K562 (cell line): ENCODE data around the gene DHDH. TPM values are rescaled to one million over a fixed set of nuclear protein-coding genes. Genes with fewer than 3 reads are reported as not detected.

Experiments used
- ETV6 ChIP-seq, 3 experiments: fragments of 150-350 bp in 1 of 3; sonication (generic) in 1 of 3; formaldehyde crosslinking in 1 of 3; IDR thresholded peaks; 2 replicates each; pipeline versions ENCODE4 v1.6.1 to v1.8.0; 2014 to 2022; ENCODE audit warnings: borderline replicate concordance in 2 of 3, low read depth in 2 of 3, antibody characterized with exemption in 1 of 3, low read length in 1 of 3, mild to moderate bottlenecking in 1 of 3, missing genetic modification reagents in 1 of 3
- FIP1L1 ChIP-seq: fragments of 200-400 bp; formaldehyde crosslinking; IDR thresholded peaks from 2 replicates; pipeline ENCODE4 v1.6.1; 2018; ENCODE audit warnings: mild to moderate bottlenecking, low read depth, low read length; ENCODE audit not compliant: poor library complexity, severe bottlenecking
- FOXA3 ChIP-seq, 2 experiments: fragments of 450-650 bp in 1 of 2; sonication (generic) in 1 of 2; formaldehyde crosslinking; IDR thresholded peaks in 1 of 2; conservative IDR thresholded peaks in 1 of 2; 2 replicates each; pipeline versions ENCODE4 v1.4.0 to v1.8.0; 2020 to 2022; ENCODE audit warnings: mild to moderate bottlenecking in 2 of 2, missing genetic modification reagents in 1 of 2
- GABPA ChIP-seq: fragments of 200-800 bp; sonication (Bioruptor generic); conservative IDR thresholded peaks from 2 replicates; pipeline ENCODE4 v1.6.1; 2016; ENCODE audit warnings: low read depth, missing genetic modification characterization, missing compliant biosample characterization
- MXI1 ChIP-seq: IDR thresholded peaks from 2 replicates; pipeline ENCODE4 v1.6.1; 2011; ENCODE audit warnings: low read depth, mild to moderate bottlenecking, improper control_type of control experiment, low read length
- NCOA6 ChIP-seq: fragments of 450-650 bp; IDR thresholded peaks from 2 replicates; pipeline ENCODE4 v1.6.1; 2017; ENCODE audit warnings: mild to moderate bottlenecking
- POLR2AphosphoS5 ChIP-seq: IDR thresholded peaks from 2 replicates; pipeline ENCODE4 v1.6.1; 2011; ENCODE audit warnings: mild to moderate bottlenecking, low read depth, low read length, moderate library complexity; ENCODE audit not compliant: control insufficient read depth, insufficient read depth
- POLR2G ChIP-seq: fragments of 200-400 bp; formaldehyde crosslinking; IDR thresholded peaks from 2 replicates; pipeline ENCODE4 v1.6.1; 2017; ENCODE audit warnings: low read depth, mild to moderate bottlenecking, antibody characterized with exemption, low read length, moderate library complexity
- PTBP1 ChIP-seq: fragments of 200-400 bp; formaldehyde crosslinking; IDR thresholded peaks from 2 replicates; pipeline ENCODE4 v1.6.1; 2017; ENCODE audit warnings: low read depth, low read length
- SNIP1 ChIP-seq: fragments of 450-650 bp; IDR thresholded peaks from 2 replicates; pipeline ENCODE4 v1.7.1; 2017; ENCODE audit warnings: low read depth, mild to moderate bottlenecking
- U2AF2 ChIP-seq: fragments of 200-400 bp; formaldehyde crosslinking; optimal IDR thresholded peaks from 2 replicates; pipeline ENCODE3; 2017; ENCODE audit warnings: low read depth, mild to moderate bottlenecking, low read length
- ZNF24 ChIP-seq: fragments of 450-650 bp; IDR thresholded peaks from 2 replicates; pipeline ENCODE4 v1.6.1; 2016
- ZNF407 ChIP-seq: fragments of 450-650 bp; IDR thresholded peaks from 2 replicates; pipeline ENCODE4 v1.6.1; 2016; ENCODE audit warnings: low read depth
- ZNF408 ChIP-seq: fragments of 250-450 bp; sonication (Bioruptor Pico); IDR thresholded peaks from 2 replicates; pipeline ENCODE4 v1.4.0; 2020; ENCODE audit warnings: low read depth, mild to moderate bottlenecking, moderate library complexity
- polyA plus RNA-seq, 8 experiments: library from polyadenylated mRNA; depleted of rRNA in 4 of 8; stranded (reverse) in 5 of 8; unstranded in 3 of 8; fragments of >200 nt; fragmentation: Nextera tagmentation in 2 of 8; fragmentation: Illumina TruSeq in 1 of 8; extraction: Ambion mirVana in 2 of 8; extraction: Trizol in 1 of 8; gene quantifications; 2 replicates each; pipeline versions ENCODE4 v1.2.1 to v1.2.3, GENCODE V29; 2011 to 2014; ENCODE audit warnings: inconsistent platforms in 1 of 8, missing spikeins in 1 of 8
- total RNA-seq, 7 experiments: library from RNA; depleted of rRNA in 6 of 7; stranded (reverse); fragments of >200 nt in 6 of 7; fragmentation: Illumina TruSeq in 2 of 7; extraction: Trizol in 2 of 7; gene quantifications; 2 replicates each; pipeline versions ENCODE4 v1.2.1 to v1.2.3, GENCODE V29; 2011 to 2021; ENCODE audit warnings: low replicate concordance in 1 of 7
- TF ChIP-seq, protein P1 (sequence below): sonication (generic); formaldehyde crosslinking; IDR thresholded peaks from 2 replicates; pipeline ENCODE4 v1.8.0; 2022; ENCODE audit warnings: missing genetic modification reagents, mild to moderate bottlenecking, borderline replicate concordance
- TF ChIP-seq, protein P2 (sequence below): fragments of 250-450 bp; sonication (Bioruptor Pico); IDR thresholded peaks from 2 replicates; pipeline ENCODE4 v1.8.0; 2021; ENCODE audit warnings: borderline replicate concordance, mild to moderate bottlenecking, moderate library complexity; ENCODE audit not compliant: poor library complexity, severe bottlenecking

DHDH gene
- total and polyA plus RNA-seq, 9 of the 15 experiments (the other 6 are each of a cell fraction or from before 2014, with no cell fraction given): 0.37 to 1.9 (median 0.87) TPM

DNA sequence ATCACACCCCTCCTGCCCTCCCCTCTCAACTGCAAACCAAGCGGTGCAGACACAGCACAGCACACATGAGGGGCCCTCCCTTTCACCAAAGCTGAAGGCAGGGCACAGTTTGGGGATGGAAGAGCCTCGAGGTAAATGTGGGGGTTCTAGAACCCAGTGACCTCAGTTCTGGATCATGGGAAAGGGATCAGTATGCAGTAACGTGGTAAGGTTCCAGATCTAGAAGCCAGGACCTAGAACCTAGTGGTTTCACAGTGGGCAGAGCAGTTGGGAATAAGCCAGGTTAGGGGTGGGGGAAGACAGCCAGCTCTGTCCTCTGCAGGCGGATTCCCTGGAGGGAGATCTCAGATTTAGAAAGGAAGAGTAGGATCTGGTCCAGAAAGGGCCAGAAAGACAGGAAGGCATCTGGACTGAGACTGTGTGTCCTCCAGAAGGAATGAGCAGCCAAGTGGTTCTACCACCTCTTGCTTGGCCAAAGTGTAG is 34.7 kb downstream of the DHDH start (continued):
- TF ChIP-seq, protein P1, sequence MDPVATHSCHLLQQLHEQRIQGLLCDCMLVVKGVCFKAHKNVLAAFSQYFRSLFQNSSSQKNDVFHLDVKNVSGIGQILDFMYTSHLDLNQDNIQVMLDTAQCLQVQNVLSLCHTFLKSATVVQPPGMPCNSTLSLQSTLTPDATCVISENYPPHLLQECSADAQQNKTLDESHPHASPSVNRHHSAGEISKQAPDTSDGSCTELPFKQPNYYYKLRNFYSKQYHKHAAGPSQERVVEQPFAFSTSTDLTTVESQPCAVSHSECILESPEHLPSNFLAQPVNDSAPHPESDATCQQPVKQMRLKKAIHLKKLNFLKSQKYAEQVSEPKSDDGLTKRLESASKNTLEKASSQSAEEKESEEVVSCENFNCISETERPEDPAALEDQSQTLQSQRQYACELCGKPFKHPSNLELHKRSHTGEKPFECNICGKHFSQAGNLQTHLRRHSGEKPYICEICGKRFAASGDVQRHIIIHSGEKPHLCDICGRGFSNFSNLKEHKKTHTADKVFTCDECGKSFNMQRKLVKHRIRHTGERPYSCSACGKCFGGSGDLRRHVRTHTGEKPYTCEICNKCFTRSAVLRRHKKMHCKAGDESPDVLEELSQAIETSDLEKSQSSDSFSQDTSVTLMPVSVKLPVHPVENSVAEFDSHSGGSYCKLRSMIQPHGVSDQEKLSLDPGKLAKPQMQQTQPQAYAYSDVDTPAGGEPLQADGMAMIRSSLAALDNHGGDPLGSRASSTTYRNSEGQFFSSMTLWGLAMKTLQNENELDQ (CRISPR knock-in tag): 0 out of 2 replicates have a peak, but pooled peaks have one; percentile 31
- TF ChIP-seq MXI1 (0 out of 2 replicates have a peak, but pooled peaks have one; percentile 12), NCOA6 (no peak), POLR2AphosphoS5 (peak; percentile 52), POLR2G (no peak), GABPA (tag) (no peak), FOXA3 (CRISPR knock-in tag; conservative IDR thresholded peaks at IDR 0.05 in 1 of 2, IDR thresholded peaks at IDR 0.05 in 1 of 2) (no peak), ZNF24 (no peak), ZNF407 (no peak), ZNF408 (CRISPR knock-in tag) (no peak), FIP1L1 (no peak), ETV6 (IDR thresholded peaks at IDR 0.05; ENCODE audit: borderline replicate concordance in 1 of 2, low read depth in 2 of 2, low read length in 1 of 2) (no peak), ETV6 (CRISPR knock-in tag; IDR thresholded peaks at IDR 0.05; ENCODE audit: borderline replicate concordance) (0 out of 2 replicates have a peak, but pooled peaks have one; percentile 70), U2AF2 (no peak), PTBP1 (0 out of 2 replicates have a peak, but pooled peaks have one; percentile 34), SNIP1 (no peak)
- TF ChIP-seq, protein P2, sequence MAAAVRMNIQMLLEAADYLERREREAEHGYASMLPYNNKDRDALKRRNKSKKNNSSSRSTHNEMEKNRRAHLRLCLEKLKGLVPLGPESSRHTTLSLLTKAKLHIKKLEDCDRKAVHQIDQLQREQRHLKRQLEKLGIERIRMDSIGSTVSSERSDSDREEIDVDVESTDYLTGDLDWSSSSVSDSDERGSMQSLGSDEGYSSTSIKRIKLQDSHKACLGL: no peak
